HG03457 (cell line): ENCODE results near the gene VRK2.
"Not testable (repeated sequence)": the region's sequence is repeated elsewhere in the genome, so short reads cannot be mapped to it uniquely, and the experiment has no call there.

ENCODE experiments used
- ATAC-seq: cut with Tn5 transposase; IDR thresholded peaks from one replicate; pipeline ENCODE4 v1.9.1; 2021; ENCODE audit warnings: moderate number of reproducible peaks; ENCODE audit not compliant: unreplicated experiment

Gene VRK2

GRCh38 chr2:58157754-58158153 is 111.1 kb downstream of the VRK2 start:
- ATAC-seq: no peak

- ATAC-seq: no peak
Observed at GRCh38 chr2:58158481-58158880, 111.9 kb downstream of the VRK2 start.

- no peak for ATAC-seq
Observed at GRCh38 chr2:58163913-58164312, 117.3 kb downstream of the VRK2 start.

GRCh38 chr2:58168130-58168529 is 121.5 kb downstream of the VRK2 start:
- ATAC-seq: not testable (repeated sequence)

GRCh38 chr2:58169845-58170244 is 123.2 kb downstream of the VRK2 start:
- ATAC-seq: not testable (repeated sequence)

GRCh38 chr2:58170334-58170933 is 123.8 kb downstream of the VRK2 start:
- ATAC-seq: not testable (repeated sequence)

- not testable (repeated sequence) for ATAC-seq
Observed at GRCh38 chr2:58171831-58172230, 125.2 kb downstream of the VRK2 start.

GRCh38 chr2:58177187-58177586 is 130.6 kb downstream of the VRK2 start:
- ATAC-seq: not testable (repeated sequence)

GRCh38 chr2:58180175-58180574 is 133.6 kb downstream of the VRK2 start:
- not testable (repeated sequence) for ATAC-seq

- ATAC-seq: no peak
Observed at GRCh38 chr2:58180635-58181034, 134.0 kb downstream of the VRK2 start.

GRCh38 chr2:58182527-58182926 is 135.9 kb downstream of the VRK2 start:
- no peak for ATAC-seq

GRCh38 chr2:58186501-58186900 is 139.9 kb downstream of the VRK2 start:
- no peak for ATAC-seq

- ATAC-seq: not testable (repeated sequence)
Observed at GRCh38 chr2:58187022-58187421, 140.4 kb downstream of the VRK2 start.

- no peak for ATAC-seq
Observed at GRCh38 chr2:58194458-58194857, 147.9 kb downstream of the VRK2 start.

GRCh38 chr2:58195662-58196061 is 149.1 kb downstream of the VRK2 start:
- ATAC-seq: no peak

GRCh38 chr2:58197894-58198293 is 151.3 kb downstream of the VRK2 start:
- ATAC-seq: no peak

GRCh38 chr2:58202404-58202803 is 155.8 kb downstream of the VRK2 start:
- ATAC-seq: no peak

GRCh38 chr2:58203018-58203417 is 156.4 kb downstream of the VRK2 start:
- no peak for ATAC-seq

- no peak for ATAC-seq
Observed at GRCh38 chr2:58204195-58204959, 157.8 kb downstream of the VRK2 start.

GRCh38 chr2:58206785-58207184 is 160.2 kb downstream of the VRK2 start:
- ATAC-seq: no peak

GRCh38 chr2:58207189-58207588 is 160.6 kb downstream of the VRK2 start:
- no peak for ATAC-seq
